ENCODE data around the gene DAPL1.

GRCh38 chr2:158835431-158835830, 40.3 kb downstream of the DAPL1 start:
- TF ChIP-seq CTCF (IDR thresholded peaks at IDR 0.05): no peak
- TF ChIP-seq POLR2AphosphoS5 (IDR thresholded peaks at IDR 0.05): no peak
- no peak for TF ChIP-seq POLR2A (IDR thresholded peaks at IDR 0.05)

Data from breast epithelium (tissue), 3 donors.